Eye (tissue), 1 donor: Measurements from ENCODE around the gene SH3BP4.

Source experiments
- DNase-seq: peaks from one replicate; pipeline ENCODE4 v3.0.0-alpha.2; 2015

The SH3BP4 gene

DNA sequence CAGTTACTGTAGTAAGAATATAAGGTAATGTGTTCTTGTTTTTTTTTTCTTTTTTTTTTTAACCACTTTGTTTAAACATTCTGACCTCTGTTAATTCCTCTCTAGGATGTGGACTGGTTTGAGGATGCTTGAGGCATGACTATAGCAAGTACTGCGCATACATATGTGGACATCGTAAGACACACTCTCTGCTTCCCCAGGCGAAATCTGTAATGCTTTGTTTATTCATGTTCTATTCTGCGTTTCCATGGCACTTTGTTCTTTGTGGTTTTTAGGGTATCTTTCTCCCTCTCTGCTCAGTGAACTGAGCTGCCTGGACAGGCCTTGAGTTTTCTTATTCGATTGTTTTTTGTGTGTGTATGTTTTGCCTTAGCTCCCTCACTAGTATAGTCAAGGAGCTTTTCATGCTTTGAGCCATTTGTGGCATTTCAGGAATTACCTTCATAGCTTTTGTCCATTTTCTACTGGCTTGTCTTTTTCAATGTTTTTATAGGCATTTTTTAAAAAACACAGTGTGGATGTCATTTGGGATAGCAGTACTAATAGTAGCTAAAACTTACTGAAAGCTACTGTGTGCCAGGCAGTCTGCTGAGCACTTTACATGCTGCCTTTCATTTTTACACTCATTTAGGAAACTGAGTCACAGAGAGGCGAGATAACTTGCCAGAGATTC, 1.9 kb upstream of the SH3BP4 start:
- DNase-seq, result peak; percentile 44

DNA sequence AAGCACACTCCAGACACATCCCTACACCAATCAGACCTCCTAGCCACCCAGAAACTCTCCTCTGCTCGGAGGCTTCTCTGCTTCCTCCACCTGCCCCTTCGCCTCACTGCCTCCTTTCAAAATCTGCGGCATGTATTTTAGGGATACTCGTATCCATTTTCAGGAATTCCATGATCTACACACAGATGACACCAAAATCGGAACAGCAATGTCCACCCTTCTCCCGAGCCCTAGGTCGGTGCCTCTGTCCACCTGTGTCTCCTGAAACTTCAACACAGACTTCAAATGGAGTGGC, 1.4 kb upstream of the SH3BP4 start:
- no peak for DNase-seq

DNA sequence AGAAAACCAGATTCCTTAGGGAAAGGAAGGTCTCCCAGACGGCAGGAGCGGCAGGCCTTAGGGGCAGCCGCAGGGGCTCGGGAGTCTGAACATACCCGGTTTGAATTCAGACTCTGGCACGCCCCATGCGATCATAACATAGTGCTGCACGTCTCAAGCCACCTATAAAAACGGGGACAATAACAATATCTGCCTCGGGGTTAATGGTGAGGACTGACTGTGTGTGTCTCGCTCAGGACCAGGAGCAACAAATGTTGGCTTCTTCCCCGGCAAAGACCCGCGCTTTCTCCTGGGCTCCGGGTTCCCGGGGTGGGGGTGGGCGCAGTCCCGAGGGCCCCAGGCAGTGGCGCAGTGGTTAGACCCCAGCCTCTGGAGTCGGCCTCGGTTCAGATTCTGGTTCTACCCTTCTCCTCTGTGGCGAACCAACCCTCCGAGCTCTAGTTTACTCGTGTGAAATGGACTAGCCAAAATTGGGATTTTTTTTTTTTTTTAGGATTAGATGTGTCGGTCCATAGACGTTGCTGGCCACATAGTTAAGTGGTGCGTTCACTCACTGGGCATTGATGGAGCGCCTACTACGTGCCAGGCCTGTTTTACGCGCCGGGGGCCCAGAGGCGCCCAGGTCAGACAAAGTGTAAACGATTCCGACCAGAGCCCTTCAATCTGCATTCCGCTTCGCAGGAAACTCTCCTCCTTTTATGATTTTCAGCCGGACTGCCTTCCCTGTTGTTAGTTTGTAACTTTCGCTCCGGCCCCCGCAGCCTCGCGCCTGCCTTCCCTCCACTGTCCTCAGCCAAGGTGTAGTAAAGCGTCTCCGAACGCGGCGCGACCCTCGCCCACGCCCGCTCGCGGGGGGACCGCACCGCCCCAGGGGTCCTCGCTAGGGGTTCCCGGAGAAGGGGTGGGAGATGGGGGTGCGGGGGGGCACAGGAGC, 820 bp upstream of the SH3BP4 start:
- DNase-seq, result peak; percentile 76

DNA sequence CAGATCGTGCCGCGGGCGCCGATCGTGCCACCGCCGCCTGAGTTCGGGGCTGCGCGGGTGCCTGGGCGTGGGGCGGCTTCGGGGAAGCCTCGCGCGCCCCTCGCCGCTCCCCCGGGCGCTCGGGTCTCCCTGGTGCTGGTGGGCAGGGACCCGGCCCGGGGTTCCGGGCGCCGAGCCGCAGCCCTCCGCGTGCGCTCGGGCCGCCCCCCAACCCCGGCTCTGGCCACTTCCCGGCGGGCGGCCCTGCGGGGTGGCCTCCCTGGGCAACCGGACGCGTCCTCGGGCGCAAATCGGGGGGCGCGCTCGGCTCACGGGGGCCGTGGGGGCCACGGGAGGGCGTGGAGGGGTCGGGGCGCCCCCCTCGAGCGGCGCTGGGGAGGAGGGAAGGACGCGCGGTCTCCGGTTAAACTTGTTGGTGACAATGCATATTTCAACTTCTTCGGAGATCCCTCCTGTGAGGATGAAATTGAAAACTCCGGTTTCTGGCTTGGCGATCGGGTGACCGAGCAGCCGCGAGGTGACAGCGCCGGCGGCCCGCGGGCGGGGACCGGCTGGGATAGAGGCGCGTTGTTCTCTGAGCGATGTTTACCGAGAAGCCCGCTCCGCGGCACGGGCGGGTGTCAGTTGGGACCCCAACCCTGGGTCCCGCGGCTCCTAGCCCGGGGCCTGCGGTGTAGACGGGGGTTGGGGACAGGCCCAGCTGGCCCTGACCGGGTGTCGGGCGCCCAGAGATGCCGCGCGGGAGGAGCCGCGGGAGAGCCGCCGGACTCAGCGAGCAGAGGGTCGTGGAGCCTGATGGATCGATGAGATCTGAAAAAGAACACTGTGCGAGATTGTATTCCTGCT, 676 bp downstream of the SH3BP4 start:
- DNase-seq, result peak; percentile 81

DNA sequence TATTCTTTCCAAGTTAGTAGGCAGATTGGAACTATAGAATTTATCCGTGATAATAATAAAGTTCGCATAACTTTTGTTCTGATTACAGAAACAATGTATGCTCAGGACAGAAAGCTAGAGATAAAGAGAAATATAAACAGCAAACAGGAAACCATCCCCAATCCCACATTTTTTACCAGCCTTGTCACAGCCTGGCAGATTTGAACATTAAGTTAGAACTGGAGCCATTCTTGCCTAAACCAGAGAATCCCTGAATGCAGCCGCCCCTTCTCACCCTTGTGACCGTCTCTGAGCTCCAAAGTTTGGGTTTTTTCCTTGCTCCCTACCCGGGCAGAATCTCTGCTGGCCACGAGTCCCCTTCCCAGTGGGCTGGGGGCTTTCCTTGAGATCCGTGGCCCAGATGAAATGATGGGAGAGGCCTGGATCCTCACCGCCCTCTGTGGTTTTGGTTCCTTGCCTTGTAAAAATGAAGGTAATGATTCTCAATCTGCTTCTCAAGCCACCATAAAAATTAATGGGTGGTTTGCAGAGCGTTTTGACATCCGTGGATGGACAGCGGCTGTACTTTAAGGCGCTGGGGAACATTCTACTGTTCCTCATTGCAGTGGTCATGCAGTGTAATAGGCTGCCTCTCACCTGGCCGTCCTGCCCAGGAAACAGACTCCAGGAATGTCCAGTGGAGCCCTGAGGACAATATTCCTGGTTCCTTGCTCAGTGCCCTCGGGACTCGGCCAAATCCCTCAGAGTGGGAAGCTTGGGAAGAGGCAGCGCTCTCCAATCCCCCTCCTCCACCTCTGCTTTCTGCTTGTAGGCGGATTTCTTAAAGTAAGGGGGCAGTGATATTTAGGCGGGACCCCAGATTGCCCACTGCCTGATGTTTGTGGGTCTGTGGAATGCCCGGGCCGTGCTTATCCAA, 1.6 kb downstream of the SH3BP4 start:
- peak; percentile 40 for DNase-seq

DNA sequence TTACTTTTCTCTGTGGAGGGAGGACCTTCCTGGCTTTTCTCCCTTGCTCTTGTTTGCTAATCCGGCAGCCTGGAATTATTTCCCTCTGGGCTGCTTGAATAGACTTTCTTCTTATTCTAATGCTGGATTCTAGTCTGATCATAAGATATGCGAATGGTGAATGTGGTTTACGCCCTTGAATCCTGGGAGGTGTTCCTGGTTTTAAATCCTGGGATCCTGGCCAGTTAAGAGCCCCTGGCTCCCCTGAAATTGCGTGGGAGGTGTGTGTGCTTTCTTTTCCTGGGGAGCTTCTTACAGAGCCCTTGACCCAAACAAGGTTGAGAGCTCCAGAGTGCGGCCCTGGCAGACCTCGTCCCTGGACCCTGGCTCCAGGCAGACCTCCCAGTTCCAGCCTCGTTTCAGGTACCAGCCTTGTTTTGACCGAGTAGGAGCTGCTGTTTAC, 2.8 kb downstream of the SH3BP4 start:
- DNase-seq, result peak; percentile 48

DNA sequence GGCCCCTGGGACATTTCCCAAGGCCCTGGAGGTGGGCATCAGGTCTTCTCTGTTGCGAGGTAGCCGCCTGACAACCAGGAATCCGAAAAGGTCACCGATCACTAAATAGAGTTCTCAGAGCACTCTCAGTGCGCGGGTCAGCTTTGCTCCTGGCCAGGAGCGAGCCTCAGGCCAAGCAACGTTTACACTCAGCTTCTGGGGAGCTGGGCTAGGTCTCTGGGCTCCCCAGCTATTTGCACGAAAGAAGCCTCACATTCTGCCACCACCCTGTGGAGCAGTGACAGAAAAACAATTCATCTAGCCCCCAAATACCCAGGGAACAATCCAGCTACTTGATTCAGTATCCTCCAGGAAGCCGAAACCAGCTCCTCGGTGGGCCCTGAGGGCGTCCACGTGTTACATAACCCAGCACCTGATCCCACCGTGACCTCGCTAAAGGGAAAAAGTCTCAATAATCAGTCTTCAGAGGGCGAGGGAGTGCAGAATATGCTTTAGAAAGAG, 3.3 kb downstream of the SH3BP4 start:
- peak; percentile 48 for DNase-seq

DNA sequence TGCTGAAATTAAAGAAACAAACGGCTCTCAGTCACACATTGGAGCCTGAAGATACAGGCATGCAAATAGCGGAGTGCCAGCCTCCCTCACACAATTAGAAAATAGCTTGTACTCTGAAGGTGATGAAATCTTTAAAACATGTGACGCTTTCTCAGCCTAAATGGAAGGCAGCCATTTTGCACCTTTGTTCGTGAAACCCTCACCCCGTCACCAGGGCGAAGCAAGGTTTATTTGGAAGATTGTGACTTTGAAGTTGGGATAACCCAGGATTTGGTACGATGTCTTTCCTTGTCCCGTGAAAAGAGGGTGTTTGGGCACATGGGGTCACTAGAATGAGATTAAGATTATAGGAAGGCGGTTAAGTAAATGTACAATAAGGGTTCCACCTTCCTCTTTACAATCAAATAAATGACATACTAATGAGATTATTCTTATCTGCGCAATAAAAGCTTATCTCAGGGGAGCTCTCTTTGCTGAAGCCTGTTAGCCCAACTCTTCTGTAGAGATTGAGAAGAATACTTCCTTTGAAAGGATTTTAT, 4.2 kb downstream of the SH3BP4 start:
- no peak for DNase-seq

DNA sequence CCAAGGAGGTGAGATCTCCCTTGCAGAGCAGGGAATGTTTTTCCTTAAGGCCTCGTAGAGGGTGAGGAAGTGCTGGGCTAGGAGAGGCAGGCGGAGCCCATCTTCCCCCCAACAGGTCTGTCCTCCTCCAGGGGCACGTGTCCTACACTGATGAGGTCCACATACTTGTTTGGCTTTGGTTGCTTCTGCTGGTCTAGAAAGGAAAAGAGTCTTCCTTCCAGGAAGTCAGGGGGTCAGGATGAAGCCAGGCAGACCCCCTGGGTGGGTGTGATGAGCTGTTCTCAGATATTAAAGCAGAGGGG, 6.0 kb downstream of the SH3BP4 start:
- no peak for DNase-seq

DNA sequence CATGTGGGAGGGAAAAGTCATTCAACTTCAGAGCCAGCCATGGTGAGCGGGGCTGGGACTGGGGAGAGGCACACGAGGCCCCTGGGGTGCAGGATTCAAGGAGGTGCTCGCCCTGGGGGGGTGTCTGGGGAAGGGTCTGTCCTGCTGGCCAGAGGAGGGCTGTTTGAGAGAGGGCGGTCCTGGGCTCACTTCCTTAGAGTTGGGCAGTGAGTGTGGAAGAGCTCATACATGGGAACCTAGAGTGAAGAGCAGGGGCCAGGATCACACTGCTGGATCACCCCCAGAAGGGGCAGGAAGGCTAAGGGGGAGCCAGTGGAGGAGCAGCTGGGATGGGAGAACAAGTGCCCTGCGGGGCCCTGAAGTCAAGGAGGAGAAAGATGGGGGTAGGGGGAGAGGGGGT, 6.5 kb downstream of the SH3BP4 start:
- DNase-seq, result no peak

DNA sequence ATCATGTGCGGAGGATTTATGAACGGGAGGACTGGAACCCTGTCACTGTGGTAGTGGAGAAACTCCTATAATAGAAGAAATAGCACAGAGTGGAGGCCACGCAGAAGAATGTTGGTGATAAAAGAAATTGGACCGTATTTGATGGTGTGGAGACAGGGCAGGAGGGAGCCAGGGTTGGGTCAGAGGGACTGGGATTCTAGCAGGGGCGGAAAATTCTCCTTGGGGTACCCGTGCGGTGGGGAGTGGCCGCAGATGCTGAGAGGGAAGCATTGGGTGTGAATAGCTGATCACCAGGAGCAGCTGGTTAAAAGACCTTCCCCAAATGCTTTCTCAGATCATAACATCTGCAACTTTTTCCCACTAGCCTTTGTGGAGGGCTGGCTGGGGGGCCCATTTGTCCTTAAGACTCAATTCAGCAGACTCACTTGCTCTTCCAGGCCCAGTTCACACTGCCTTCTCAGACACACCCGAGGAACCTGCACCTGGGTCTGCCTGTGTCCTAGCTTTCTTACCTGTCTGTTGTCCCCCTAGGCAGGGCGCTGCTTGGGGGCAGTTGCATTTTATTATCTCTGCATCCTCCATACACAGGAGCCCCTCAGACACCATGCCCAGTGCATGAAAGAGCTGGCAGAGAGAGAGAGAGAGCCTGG, 7.1 kb downstream of the SH3BP4 start:
- DNase-seq, result no peak

DNA sequence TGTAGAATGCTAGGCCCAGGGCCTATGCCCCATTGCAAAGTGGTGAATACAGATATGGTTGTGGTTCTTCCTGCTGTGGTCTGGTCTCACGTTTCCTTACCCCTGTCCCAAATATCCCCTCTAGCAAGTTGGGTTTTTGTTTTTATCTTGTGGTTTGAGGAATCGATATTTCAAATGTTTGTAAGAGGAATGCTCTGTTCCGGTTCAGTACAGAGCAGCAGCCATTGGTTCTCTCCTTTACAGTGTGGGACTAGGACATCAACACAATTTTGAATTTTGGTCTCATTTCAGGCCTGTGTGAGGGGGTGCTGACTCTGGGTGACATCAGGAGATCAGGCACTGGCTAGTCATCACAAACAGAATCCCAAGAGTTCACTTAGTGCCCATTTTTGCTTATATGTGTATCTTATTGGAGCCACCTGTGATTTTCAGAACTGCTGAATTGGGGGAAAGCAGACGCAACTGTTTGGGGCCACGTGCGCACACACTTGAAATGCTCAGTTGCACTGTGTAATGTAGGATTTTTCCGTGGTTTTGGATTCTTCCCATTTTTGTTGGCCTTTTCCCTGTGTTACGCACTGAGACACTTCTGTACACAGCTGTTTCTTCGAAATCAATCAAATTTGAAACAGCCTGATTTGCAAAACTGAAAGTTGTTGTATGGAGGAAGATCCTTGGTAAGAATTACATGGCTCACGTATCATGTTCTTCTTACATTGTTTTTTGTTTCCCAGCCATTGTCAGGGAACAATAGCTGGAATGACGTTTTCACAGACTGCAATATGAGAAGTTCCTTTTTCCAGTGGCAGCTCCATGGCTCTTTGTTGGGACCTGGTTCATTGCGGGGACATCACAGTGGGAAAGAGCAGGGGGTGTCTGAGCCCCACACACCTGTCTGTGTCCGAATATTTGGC, 8.6 kb downstream of the SH3BP4 start:
- DNase-seq, result peak; percentile 75

DNA sequence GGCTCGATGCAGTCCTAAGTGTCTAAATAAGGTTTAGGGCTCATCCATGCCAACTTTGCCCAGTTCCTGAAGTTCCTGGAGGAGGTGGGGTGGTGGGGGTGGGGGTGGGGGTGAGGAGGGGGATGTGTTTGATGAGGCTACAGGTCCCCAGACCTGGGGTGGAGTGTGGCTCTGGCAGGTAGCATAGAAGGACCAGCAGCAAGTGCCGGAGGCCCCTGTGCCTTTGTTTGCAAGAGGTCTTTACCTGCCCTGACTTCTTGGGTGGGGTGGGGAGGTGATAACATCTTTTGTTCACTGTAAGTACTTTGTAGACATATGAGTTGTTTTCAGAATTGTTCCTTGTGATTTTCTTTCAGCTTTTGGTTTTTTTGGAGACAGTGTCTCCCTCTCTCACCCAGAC, 10.0 kb downstream of the SH3BP4 start:
- DNase-seq, result no peak

DNA sequence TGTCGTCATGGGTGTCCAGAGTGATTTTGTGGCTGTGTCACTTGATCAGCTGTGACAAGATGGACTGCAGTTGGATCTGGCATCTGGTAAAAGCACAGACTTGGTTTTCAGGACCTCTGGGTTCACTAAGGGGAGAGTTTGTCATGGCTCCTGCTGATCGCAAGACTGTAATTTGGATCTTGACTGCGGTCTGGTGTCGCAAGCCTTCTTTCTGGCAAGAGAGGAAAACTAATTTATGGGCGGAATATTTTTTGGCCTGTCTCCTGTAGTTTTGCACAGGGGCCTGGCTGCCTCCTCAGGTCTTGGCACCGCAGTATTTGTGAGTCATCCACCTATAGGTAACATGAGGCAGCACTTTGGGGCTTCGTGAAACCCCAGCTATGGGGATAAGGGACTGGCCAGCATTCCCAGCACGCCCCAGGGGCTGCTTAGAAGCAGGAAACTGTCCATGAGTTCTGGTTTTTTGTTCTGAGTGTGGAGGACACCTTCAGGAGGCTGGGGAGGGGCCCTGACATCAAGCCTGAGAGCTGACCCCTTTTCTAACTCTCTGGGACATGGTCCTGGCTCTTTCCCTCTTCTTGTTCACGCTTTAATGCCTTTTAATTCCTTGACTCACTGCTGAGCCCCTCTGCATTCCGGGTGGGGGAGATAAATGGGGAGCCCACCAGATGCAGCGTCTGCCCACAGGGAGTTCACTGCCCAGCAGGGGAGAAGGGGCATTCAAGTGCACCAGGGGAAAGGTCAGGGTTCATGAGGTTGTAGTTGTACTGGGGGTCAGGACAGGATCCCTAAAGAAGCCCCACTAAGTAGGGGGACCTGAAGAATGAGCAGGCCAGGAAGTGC, 12.2 kb downstream of the SH3BP4 start:
- DNase-seq, result peak; percentile 56

DNA sequence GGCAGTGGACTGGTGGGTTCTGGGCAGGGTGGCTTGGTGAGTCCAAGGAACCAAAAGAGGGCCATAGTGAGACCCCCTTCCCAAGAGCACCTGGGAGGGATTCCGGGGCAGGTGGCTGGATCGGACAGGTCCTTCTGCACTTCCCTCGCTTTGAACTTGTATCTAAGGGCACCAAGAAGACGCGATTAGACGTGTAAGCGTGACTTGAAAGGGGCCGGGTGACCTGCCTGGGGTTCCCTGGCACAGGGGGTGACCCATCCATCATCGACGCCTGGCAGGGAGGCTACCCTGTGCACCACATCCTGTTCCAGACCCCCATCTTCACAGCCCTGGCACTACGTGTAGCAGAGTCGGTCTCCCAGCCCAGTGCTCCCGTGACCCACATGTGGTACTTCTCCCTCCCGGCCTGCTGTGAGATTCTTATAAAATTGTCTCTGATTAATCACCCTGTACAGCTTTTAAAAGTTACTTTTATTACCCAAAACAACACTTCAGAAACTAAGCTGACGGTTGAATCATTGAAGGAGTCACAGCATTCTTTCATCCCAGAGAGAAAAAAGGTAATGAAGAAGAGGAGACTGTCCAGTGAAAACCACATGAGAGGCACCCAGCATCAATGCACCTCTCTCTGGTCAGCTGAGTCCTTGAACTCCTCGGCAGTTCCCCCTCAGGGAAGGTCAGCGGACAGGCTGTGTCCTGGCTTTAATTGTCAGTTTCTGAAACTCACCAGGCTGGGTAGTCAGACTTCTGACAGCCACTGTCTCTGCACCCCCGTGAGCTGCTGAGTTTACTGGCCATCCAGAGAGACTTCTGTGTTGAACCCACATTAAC, 13.0 kb downstream of the SH3BP4 start:
- DNase-seq, result no peak

DNA sequence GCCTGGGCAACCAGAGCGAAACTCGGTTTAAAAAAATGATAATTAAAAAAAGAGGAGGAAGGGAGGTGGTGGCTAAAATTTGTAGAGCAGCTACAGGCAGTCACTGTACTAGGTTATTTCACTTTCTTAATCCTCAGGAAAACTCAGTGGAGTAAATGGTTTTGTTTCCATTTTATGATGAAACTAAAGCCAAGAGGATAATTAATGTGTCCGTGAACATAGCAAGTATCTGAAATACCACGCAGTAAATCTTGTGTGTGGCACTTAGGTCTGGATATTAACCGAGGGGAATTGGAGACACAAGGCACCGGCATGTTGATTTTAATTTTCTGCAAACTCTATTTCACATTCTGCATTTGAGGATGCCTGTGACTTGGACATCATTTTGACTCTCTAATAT, 14.5 kb downstream of the SH3BP4 start:
- DNase-seq, result no peak

DNA sequence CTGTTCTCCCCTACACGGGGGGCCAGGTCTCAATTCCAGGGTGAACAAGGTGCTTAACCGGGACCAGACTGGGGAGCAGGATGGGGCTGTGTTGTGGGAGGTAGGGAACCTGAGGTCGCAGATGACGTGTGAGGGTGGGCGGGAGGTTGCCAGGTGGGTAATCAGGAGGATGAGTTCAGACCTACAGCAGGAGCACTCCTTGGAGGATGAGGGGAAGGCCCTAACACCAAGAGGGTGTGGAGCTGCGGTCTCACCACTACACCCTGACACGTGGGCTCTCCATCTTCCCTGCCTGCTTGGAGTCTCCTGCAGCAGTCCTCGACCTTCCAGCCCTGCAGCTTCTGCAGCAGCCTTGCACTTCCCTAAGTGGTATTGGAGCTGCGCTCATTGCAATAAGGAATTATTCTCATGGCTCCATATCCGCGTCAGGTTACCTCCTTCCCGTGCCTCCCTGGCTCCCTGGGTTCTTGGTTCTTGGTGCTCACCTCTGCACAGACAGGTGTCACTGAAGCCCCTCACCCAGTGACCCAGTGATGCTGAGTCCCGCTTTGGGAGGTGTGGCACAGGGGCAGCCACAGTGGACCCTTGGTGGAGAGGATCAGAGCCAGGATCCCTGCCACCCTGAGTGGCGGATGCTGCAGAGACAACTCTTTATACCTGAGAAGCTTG, 15.5 kb downstream of the SH3BP4 start:
- no peak for DNase-seq

DNA sequence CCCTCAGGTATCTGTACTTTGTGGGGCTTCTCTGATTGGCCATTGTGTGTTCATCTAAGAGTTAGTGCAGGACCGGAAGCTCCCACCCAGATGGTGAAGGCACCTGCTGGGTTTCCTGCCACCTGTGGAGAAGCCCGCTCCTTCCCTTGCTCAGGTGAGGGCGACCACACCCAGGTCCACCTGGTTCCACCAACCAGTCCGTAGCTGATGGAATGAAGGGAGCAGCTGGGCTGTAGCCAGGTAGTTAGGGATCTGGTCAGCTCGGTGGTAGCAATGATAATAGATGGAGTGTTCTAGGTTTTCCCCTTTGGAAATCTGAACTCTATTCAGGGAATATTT, 16.0 kb downstream of the SH3BP4 start:
- DNase-seq, result no peak
